OCI-LY3 (cell line): ENCODE results near the gene TMEM259.

Source experiments
- H2AFZ ChIP-seq: fragments of 200-600, 300-600 bp; shearing (Covaris generic); 2 replicates; pipeline ENCODE4 v1.6.0; 2014; ENCODE audit warnings: antibody characterized with exemption, low read depth, low read length
- H3K27ac ChIP-seq: fragments of 200-600, 300-600 bp; sonication (generic); 2 replicates; pipeline ENCODE4 v1.5.1; 2014; ENCODE audit warnings: mild to moderate bottlenecking, low read length, moderate library complexity, mixed read lengths
- H3K27me3 ChIP-seq: fragments of 200-600, 300-600 bp; sonication (generic); 2 replicates; pipeline ENCODE4 v1.6.1; 2014; ENCODE audit warnings: low read depth, low read length, mixed read lengths
- H3K36me3 ChIP-seq: fragments of 200-600, 300-600 bp; sonication (generic); replicated peaks from 2 replicates; pipeline ENCODE3; 2014; ENCODE audit warnings: low read depth, low read length, mixed read lengths
- H3K4me1 ChIP-seq: fragments of 300-600, 200-600 bp; sonication (generic); 2 replicates; pipeline ENCODE4 v1.6.1; 2014; ENCODE audit warnings: low read length, mixed read lengths
- H3K4me2 ChIP-seq: fragments of 200-600, 300-600 bp; sonication (generic); 2 replicates; pipeline ENCODE4 v1.6.1; 2014; ENCODE audit warnings: low read length, mixed read lengths
- H3K4me3 ChIP-seq: fragments of 300-600, 200-600 bp; sonication (generic); 2 replicates; pipeline ENCODE4 v1.5.1; 2014; ENCODE audit warnings: antibody characterized with exemption, mild to moderate bottlenecking, low read length, moderate library complexity
- H3K79me2 ChIP-seq: fragments of 300-600, 200-600 bp; shearing (Covaris generic); 2 replicates; pipeline ENCODE4 v1.6.1; 2014; ENCODE audit warnings: mild to moderate bottlenecking, low read length, mixed read lengths
- H3K9ac ChIP-seq: fragments of 300-600, 200-600 bp; shearing (Covaris generic); 2 replicates; pipeline ENCODE4 v1.6.0; 2014; ENCODE audit warnings: mild to moderate bottlenecking, low read length, moderate library complexity
- H3K9me3 ChIP-seq: fragments of 200-600, 300-600 bp; shearing (Covaris generic); 2 replicates; pipeline ENCODE4 v1.6.1; 2014; ENCODE audit warnings: low read length, mixed read lengths; ENCODE audit not compliant: insufficient read depth
- H4K20me1 ChIP-seq: fragments of 200-600, 300-600 bp; sonication (generic); 2 replicates; pipeline ENCODE4 v1.6.1; 2016; ENCODE audit warnings: low read length, mixed read lengths; ENCODE audit not compliant: insufficient read depth
- CTCF ChIP-seq: fragments of 200-600, 300-600 bp; sonication (generic); IDR thresholded peaks from 2 replicates; pipeline ENCODE4 v1.5.1; 2014; ENCODE audit warnings: antibody characterized with exemption, low read length, low read depth
- EZH2phosphoT487 ChIP-seq: fragments of 200-600 bp; shearing (Covaris generic); IDR thresholded peaks from 2 replicates; pipeline ENCODE4 v1.6.1; 2018; ENCODE audit warnings: antibody characterized with exemption, mixed run types, low read depth

TMEM259 gene

GRCh38 chr19:1052349-1052975, 31.5 kb upstream of the TMEM259 start:
- Histone ChIP-seq H4K20me1 (no peaks in the 10 kb centered on the region), H3K9me3 (no peaks in the 10 kb centered on the region), H3K4me2 (no peak overlapping the region), H3K79me2 (no peaks in the 10 kb centered on the region), H3K4me1 (no peaks in the 10 kb centered on the region), H3K27me3 (no peaks in the 10 kb centered on the region), H2AFZ (no peak overlapping the region), H3K9ac (no peak overlapping the region), H3K4me3 (no peak overlapping the region), H3K27ac (no peak overlapping the region), H3K36me3 (peaks cover 28% of the 10 kb centered on the region)
- TF ChIP-seq EZH2phosphoT487 (no peak), CTCF (no peak)

- H3K36me3 ChIP-seq: peaks cover 33% of the 10 kb centered on the region
- no peak overlapping the region for H3K9ac ChIP-seq
- no peak overlapping the region for H3K27ac ChIP-seq
Measured at GRCh38 chr19:1051791-1052190, 30.9 kb upstream of the TMEM259 start.

GRCh38 chr19:1050989-1051788, 30.3 kb upstream of the TMEM259 start:
- TF ChIP-seq CTCF (no peak), EZH2phosphoT487 (no peak)
- H3K9ac ChIP-seq: no peak overlapping the region
- H3K4me1 ChIP-seq: no peaks in the 10 kb centered on the region
- no peaks in the 10 kb centered on the region for H3K79me2 ChIP-seq
- no peak overlapping the region for H3K4me2 ChIP-seq
- H2AFZ ChIP-seq: no peak overlapping the region
- peaks cover 34% of the 10 kb centered on the region for H3K36me3 ChIP-seq
- no peak overlapping the region for H3K27ac ChIP-seq
- no peak overlapping the region for H3K4me3 ChIP-seq
- no peaks in the 10 kb centered on the region for H3K9me3 ChIP-seq
- H3K27me3 ChIP-seq: no peaks in the 10 kb centered on the region
- no peaks in the 10 kb centered on the region for H4K20me1 ChIP-seq

More at GRCh38 chr19:1051791-1052190, 30.9 kb upstream of the TMEM259 start:
- Histone ChIP-seq H3K4me1 (no peaks in the 10 kb centered on the region), H3K27me3 (no peaks in the 10 kb centered on the region), H3K4me2 (no peak overlapping the region), H3K9me3 (no peaks in the 10 kb centered on the region), H2AFZ (no peak overlapping the region), H3K79me2 (no peaks in the 10 kb centered on the region), H4K20me1 (no peaks in the 10 kb centered on the region), H3K4me3 (no peak overlapping the region)
- TF ChIP-seq CTCF: no peak
- TF ChIP-seq EZH2phosphoT487: no peak

GRCh38 chr19:1049800-1050199, 28.9 kb upstream of the TMEM259 start:
- Histone ChIP-seq H3K27me3 (no peaks in the 10 kb centered on the region), H2AFZ (no peak overlapping the region), H3K9me3 (no peaks in the 10 kb centered on the region), H4K20me1 (no peaks in the 10 kb centered on the region), H3K79me2 (no peaks in the 10 kb centered on the region), H3K4me3 (no peak overlapping the region), H3K4me1 (no peaks in the 10 kb centered on the region), H3K27ac (no peak overlapping the region), H3K36me3 (peaks cover 35% of the 10 kb centered on the region), H3K4me2 (no peak overlapping the region), H3K9ac (no peak overlapping the region)
- no peak for TF ChIP-seq CTCF
